Gastroesophageal sphincter (tissue), 4 donors: ENCODE results near the gene CDK7. TPM values are rescaled to one million over a fixed set of nuclear protein-coding genes. Genes with fewer than 3 reads are reported as not detected.

ENCODE experiments used
- ATAC-seq: fragments of 150-250 bp; one replicate; pipeline ENCODE4 v1.9.1; 2016; ENCODE audit warnings: mild to moderate bottlenecking, moderate library complexity
- H3K27ac ChIP-seq, 4 donors: fragments of 200-600 bp; sonication (generic) in 3 of 4; 1 replicate in 3 of 4; 2 replicates in 1 of 4; pipeline ENCODE4 v1.5.1; 2016 to 2019
- H3K27me3 ChIP-seq: fragments of 200-600 bp; sonication (generic); one replicate; pipeline ENCODE4 v1.5.1; 2019
- H3K36me3 ChIP-seq, 2 donors: fragments of 200-600 bp; sonication (generic); one replicate each; pipeline ENCODE4 v1.5.1; 2019; ENCODE audit warnings: control low read depth in 1 of 2
- H3K4me1 ChIP-seq, 3 donors: fragments of 200-600 bp; sonication (generic); 1 replicate in 2 of 3; 2 replicates in 1 of 3; pipeline ENCODE4 v1.5.1; 2016 to 2019; ENCODE audit warnings: control low read depth in 2 of 3
- H3K4me3 ChIP-seq, 2 donors: fragments of 200-600 bp; sonication (generic); one replicate each; pipeline ENCODE4 v1.5.1; 2019; ENCODE audit warnings: mild to moderate bottlenecking in 1 of 2, moderate library complexity in 1 of 2
- H3K9me3 ChIP-seq, 3 donors: fragments of 200-600 bp; sonication (generic); one replicate each; pipeline ENCODE4 v1.5.1; 2017 to 2019; ENCODE audit warnings: control low read depth in 2 of 3
- EP300 ChIP-seq: sonication (generic); formaldehyde crosslinking; IDR thresholded peaks from one replicate; pipeline ENCODE4 v1.6.1; 2017; ENCODE audit warnings: antibody characterized with exemption, mild to moderate bottlenecking
- POLR2A ChIP-seq, 2 donors: fragments of 450-650 bp; IDR thresholded peaks; one replicate each; pipeline ENCODE4 v1.6.1; 2017; ENCODE audit warnings: antibody characterized with exemption in 2 of 2, mild to moderate bottlenecking in 2 of 2, moderate library complexity in 1 of 2
- POLR2AphosphoS5 ChIP-seq: sonication (generic); formaldehyde crosslinking; IDR thresholded peaks from one replicate; pipeline ENCODE4 v1.6.1; 2017; ENCODE audit warnings: antibody characterized with exemption
- WGBS, 2 donors: methylation state at CpG; one replicate each; pipeline ENCODE4 v1.1.5; 2018; ENCODE audit warnings: low coverage in 1 of 2; 5-methylcytosine and 5-hydroxymethylcytosine counted together
- total RNA-seq, 4 donors: library from RNA; depleted of rRNA; stranded (reverse); fragments of >200 nt; gene quantifications; one replicate each; pipeline ENCODE4 v1.1.0, GENCODE V29; 2016
- TF ChIP-seq, protein P1 (sequence below), 4 experiments: fragments of 200-600 bp in 2 of 4; fragments of 450-650 bp in 2 of 4; sonication (generic) in 1 of 4; IDR thresholded peaks; one replicate each; pipeline ENCODE4 v1.5.1; 2017 to 2019; ENCODE audit warnings: antibody characterized with exemption in 4 of 4, mild to moderate bottlenecking in 2 of 4, moderate library complexity in 2 of 4

The CDK7 gene
- total RNA-seq, 4 donors from 2014 or later = 14.7 to 26.3 (median 22.5) TPM

DNA sequence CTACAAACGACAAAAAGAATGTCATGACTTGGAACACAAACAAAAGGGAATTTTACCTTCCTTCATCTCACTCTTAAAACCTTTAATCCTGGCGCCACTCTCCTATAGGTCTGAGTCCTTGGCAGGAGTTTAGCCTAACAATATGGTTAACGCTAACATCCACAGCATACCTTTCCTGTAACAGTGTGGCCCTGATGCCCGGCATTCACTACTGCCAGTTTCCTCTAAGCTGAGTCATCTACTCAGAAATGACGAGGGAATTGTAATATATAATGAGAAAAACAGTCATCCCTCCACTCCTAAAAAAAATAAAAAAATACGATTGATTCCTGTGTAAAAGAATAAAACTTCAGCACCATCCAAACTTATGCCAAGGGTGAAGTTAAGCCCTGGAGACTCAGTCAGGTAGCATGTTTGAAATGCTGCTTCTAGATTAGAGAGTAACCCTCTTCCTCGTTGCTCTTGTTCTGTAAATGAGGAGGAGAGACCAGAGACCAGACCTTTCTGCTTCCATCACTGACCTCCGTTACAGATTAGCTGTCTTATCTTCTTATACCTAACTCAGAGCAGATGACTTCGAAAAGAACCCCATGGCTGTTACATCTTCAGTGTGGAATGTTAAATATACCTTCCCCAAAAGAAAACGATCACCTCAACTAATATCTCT lies 60.5 kb downstream of the CDK7 start:
- 57 to 70% methylated on average over 9 of the region's 10 CpGs for WGBS, 2 donors
- Histone ChIP-seq H3K27ac (no peak overlapping the region), H3K36me3 (peaks cover 0 to 43% of the 10 kb centered on the region in 2 donors), H3K27me3 (no peaks in the 10 kb centered on the region), H3K4me3 (no peak overlapping the region), H3K9me3 (no peaks in the 10 kb centered on the region), H3K4me1 (no peaks in the 10 kb centered on the region)
- TF ChIP-seq POLR2A (IDR thresholded peaks at IDR 0.05) (no peak), EP300 (no peak), POLR2AphosphoS5 (no peak)
- TF ChIP-seq, protein P1, sequence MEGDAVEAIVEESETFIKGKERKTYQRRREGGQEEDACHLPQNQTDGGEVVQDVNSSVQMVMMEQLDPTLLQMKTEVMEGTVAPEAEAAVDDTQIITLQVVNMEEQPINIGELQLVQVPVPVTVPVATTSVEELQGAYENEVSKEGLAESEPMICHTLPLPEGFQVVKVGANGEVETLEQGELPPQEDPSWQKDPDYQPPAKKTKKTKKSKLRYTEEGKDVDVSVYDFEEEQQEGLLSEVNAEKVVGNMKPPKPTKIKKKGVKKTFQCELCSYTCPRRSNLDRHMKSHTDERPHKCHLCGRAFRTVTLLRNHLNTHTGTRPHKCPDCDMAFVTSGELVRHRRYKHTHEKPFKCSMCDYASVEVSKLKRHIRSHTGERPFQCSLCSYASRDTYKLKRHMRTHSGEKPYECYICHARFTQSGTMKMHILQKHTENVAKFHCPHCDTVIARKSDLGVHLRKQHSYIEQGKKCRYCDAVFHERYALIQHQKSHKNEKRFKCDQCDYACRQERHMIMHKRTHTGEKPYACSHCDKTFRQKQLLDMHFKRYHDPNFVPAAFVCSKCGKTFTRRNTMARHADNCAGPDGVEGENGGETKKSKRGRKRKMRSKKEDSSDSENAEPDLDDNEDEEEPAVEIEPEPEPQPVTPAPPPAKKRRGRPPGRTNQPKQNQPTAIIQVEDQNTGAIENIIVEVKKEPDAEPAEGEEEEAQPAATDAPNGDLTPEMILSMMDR (IDR thresholded peaks at IDR 0.05) = no peak
- peak; percentile 50 for ATAC-seq

DNA sequence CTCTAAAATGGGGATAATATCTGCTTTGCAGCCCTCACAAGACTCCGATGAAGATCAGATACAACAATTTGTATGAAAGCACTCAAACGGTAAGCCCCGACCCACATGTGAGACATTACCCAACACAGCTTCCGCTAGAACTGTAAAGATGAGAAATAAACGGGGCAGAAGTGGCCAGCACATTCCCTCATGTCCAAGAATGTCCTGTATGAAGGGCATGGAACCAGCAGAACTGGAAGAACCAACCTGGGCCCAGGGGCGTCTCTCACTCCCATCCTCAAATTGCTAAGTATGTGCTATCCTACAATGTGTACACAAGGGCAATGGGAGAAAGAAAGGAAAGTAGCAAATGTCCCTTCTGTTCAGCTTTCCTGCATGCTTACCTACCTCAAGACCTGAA lies 64.9 kb downstream of the CDK7 start:
- H3K4me3 ChIP-seq = no peak overlapping the region
- TF ChIP-seq, protein P1 (IDR thresholded peaks at IDR 0.05) = no peak
- TF ChIP-seq POLR2AphosphoS5 = no peak
- no peak for TF ChIP-seq POLR2A (IDR thresholded peaks at IDR 0.05)
- no peak for TF ChIP-seq EP300
- no peak overlapping the region for H3K27ac ChIP-seq
- WGBS, 2 donors = 67 to 100% methylated on average over 2 to 4 of the region's 6 CpGs
- no peak for ATAC-seq
- no peaks in the 10 kb centered on the region for H3K27me3 ChIP-seq
- no peaks in the 10 kb centered on the region for H3K4me1 ChIP-seq
- peaks cover 0 to 23% of the 10 kb centered on the region in 2 donors for H3K36me3 ChIP-seq
- no peaks in the 10 kb centered on the region for H3K9me3 ChIP-seq

DNA sequence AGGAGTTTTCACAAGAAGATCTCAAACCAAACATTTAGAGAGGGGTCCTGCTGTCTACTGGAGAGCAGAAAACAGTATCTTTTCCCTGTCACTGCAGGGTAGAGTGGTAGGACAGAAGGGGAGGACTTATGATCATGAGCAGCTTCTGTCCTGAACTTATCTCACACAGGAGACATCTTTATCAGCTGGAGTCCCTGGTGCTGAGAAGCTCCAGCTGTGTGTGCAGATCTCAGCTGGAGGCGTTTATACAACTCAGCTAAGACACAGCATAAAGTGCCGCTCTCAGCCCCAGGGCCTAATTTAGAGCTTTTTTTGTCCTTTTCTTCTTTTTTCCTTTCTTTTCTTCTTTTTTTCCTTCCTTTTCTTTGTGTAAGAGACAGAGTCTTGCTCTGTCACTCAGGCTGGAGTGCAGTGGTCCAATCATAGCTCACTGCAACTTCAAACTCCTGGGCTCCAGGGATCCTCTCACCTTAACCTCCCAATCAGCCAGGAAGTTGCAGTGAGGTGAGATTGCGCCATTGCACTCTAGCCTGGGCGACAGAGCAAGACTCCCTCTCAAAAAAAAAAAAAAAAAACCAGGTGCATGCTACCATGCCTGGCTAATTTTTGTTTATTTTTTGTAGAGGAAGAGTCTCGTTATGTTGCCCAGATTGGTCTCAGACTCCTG lies 66.0 kb downstream of the CDK7 start:
- H3K4me1 ChIP-seq = no peaks in the 10 kb centered on the region
- ATAC-seq = no peak
- peaks cover 0 to 27% of the 10 kb centered on the region in 2 donors for H3K36me3 ChIP-seq
- WGBS, 2 donors = 60% methylated on average over 2 to 4 of the region's 5 CpGs
- TF ChIP-seq POLR2A (IDR thresholded peaks at IDR 0.05) (no peak), POLR2AphosphoS5 (no peak), EP300 (no peak)
- TF ChIP-seq, protein P1 (IDR thresholded peaks at IDR 0.05) = no peak
- H3K27me3 ChIP-seq = no peaks in the 10 kb centered on the region
- H3K9me3 ChIP-seq = no peaks in the 10 kb centered on the region
- no peak overlapping the region for H3K27ac ChIP-seq
- H3K4me3 ChIP-seq = no peak overlapping the region

DNA sequence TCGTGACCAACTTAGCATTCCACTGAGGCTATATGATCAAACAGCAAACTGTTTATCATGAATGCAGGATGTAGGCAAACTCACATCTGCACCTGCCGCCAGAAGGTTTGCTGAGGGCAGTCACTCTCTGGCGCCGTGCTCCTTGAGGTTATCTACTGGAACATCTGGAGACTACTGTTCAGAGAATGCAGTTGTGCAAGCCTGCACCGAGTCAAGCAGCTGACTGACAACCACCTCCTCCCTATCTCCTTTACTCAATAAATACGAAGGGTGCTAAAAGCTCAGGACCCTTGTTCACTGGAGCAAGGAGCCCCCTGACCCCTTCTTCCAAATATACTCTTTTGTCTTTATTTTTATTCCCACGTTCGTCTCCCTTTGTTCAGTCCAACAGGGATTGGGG lies 70.8 kb downstream of the CDK7 start:
- H3K9me3 ChIP-seq = no peaks in the 10 kb centered on the region
- no peak for ATAC-seq
- 86 to 90% methylated on average over 4 to 7 of the region's 8 CpGs for WGBS, 2 donors
- TF ChIP-seq, protein P1 (IDR thresholded peaks at IDR 0.05) = no peak
- TF ChIP-seq POLR2AphosphoS5 (no peak), EP300 (no peak), POLR2A (IDR thresholded peaks at IDR 0.05) (no peak)
- no peak overlapping the region for H3K4me3 ChIP-seq
- H3K4me1 ChIP-seq = no peaks in the 10 kb centered on the region
- H3K27ac ChIP-seq = no peak overlapping the region
- H3K27me3 ChIP-seq = no peaks in the 10 kb centered on the region
- H3K36me3 ChIP-seq = peaks cover 0 to 50% of the 10 kb centered on the region in 2 donors

DNA sequence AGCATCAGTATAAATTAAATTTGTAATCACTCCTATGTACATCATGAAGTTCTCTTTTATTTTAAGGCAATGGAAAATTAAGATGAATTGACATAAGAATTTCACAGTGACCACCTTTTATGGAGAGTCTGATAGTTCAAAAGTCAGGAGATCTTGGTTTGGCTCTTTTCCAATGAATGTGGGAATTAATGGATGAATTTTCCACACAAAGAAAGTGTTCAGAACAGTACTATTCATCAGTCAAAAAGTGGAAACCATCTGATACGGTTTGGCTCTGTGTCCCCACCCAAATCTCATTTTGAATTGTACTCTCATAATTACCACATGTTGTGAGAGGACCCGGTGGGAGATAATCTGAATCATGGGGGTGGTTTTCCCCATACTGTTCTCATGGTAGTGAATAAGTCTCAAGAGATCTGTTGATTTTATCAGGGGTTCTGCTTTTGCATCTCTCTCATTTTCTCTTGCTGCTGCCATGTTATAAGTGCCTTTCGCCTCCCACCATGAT lies 73.4 kb downstream of the CDK7 start:
- H3K27me3 ChIP-seq = no peaks in the 10 kb centered on the region
- no peaks in the 10 kb centered on the region for H3K4me1 ChIP-seq
- TF ChIP-seq POLR2A (IDR thresholded peaks at IDR 0.05) (no peak), EP300 (no peak), POLR2AphosphoS5 (no peak)
- TF ChIP-seq, protein P1 (IDR thresholded peaks at IDR 0.05) = no peak
- no peaks in the 10 kb centered on the region for H3K9me3 ChIP-seq
- ATAC-seq = no peak
- WGBS, 2 donors = 36 to 52% methylated on average over 3 of the region's 3 CpGs
- H3K4me3 ChIP-seq = no peak overlapping the region
- H3K27ac ChIP-seq = no peak overlapping the region
- peaks cover 0 to 61% of the 10 kb centered on the region in 2 donors for H3K36me3 ChIP-seq
